A549 treated with CpdA at 1 μM for 4 hours (cell line): ENCODE data around the gene NFKBIL1. TPM values are rescaled to one million over a fixed set of nuclear protein-coding genes. Genes with fewer than 3 reads are reported as not detected.

Experiments
- total RNA-seq: library from RNA; stranded (reverse); fragments of 200-300 nt; extraction: Qiagen RNA extraction; gene quantifications from 5 replicates; pipeline ENCODE4 v1.2.3, GENCODE V29; 2022; ENCODE audit warnings: low read depth

Gene NFKBIL1, protein sequence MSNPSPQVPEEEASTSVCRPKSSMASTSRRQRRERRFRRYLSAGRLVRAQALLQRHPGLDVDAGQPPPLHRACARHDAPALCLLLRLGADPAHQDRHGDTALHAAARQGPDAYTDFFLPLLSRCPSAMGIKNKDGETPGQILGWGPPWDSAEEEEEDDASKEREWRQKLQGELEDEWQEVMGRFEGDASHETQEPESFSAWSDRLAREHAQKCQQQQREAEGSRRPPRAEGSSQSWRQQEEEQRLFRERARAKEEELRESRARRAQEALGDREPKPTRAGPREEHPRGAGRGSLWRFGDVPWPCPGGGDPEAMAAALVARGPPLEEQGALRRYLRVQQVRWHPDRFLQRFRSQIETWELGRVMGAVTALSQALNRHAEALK
- total RNA-seq = 9.5 to 12.2 TPM (median 10.6 TPM) in 5 replicates

DNA sequence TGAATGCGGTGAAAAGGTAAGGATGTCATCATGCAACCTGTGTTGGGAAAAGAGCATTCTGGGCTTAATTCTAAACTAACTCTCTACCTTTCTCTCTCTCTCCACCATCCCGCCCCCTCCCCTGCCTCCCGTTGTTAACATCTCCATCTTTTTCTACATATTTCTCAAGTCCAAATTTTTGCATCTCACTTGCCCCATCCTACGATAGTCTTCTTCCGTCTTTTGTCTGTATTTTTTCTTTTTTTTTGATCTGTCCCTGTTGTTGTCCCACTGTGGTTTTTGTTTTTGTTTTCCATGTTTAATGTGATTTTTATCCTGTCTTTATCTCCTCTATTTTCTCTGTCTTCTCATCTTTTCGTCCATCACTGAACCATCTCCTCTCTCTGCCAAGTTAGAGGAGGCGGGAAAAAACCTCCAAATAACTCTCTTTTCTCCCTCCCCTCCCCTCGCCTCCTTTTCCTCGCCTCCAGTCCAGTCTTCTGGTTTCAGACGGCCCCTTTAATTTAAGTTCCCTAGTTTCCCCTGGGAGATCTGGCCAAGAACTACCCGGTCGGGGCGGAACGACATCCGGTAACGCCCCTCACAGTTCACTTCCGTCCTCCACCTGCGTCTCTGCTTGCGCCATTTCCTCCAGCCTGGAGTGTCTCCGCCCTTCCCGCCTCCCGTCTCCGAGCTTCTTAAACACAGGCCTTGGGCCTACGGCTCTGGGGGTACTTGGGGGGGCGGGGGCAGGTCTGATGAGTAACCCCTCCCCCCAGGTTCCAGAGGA is at the start of gene NFKBIL1:
Gene NFKBIL1, plus strand, starts transcription at position 651 of the 769 bp plus-strand sequence. Its CDS starts 87 bp downstream, at position 738.

DNA sequence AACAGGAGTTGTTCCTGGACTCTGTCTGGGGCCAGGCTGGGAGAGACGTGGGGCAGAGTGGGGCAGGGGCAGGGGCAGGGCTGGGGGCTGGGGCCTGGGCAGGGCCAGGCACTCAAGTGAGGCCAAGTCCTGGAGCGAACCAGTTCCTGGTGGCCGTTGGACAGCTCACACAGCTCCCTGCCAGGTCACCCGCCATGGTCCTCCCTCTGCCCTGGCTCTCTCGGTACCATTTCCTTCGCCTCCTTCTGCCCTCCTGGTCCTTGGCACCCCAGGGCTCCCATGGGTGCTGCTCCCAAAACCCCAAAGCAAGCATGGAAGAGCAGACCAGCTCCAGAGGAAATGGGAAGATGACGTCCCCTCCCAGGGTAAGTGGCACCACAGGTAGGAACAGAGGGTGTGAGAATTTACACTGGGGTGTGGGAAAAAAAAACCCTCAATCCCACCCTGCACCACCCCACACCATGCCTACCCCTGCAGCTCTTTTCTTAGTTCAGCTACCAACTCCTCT is 18.5 kb upstream of the NFKBIL1 start, which contains the start of gene MCCD1:
Gene MCCD1, plus strand, starts transcription at position 142 of the 508 bp plus-strand sequence. Its CDS starts 53 bp downstream, at position 195.

GRCh38 chr6:31541658-31542521 is 5.5 kb upstream of the NFKBIL1 start, which contains the start of gene DDX39B:
TSS of gene DDX39B (minus strand) at chr6:31542003. CDS start at chr6:31540532, 1,471 bp downstream.

DNA sequence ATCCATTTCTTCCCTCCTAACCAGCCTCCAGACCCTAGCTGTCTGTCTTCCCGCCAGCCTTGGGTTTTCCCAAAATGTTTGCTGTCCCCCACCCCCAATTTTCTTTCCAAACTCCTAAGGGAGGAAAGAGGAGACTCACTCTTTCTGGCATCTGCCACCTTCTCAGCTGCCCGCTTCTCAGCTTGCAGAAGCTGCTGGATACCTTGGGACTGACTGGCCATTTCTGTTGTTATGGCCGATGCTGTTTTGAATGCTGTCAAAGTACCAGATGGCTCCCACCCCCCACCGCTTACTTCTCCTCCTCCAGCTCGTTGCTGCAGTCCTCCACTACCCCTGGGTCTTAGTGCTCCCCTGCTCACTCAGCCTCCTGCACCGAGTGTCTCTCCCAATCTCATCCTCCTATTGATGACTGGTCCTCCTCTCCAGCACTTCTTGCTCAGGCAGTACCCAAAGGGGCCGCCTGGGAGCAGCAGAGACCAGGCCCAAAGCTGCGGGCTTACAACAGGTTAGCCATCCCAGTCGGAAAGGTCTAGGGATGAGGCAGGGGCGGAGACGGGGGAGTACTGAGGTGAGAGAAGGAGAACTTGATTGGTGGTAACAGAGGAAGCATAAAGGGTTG is 960 bp upstream of the NFKBIL1 start, which contains the start of gene ATP6V1G2:
Gene ATP6V1G2, minus strand, starts transcription at position 270 of the 619 bp plus-strand sequence. Its CDS starts 49 bp downstream, at position 221.

DNA sequence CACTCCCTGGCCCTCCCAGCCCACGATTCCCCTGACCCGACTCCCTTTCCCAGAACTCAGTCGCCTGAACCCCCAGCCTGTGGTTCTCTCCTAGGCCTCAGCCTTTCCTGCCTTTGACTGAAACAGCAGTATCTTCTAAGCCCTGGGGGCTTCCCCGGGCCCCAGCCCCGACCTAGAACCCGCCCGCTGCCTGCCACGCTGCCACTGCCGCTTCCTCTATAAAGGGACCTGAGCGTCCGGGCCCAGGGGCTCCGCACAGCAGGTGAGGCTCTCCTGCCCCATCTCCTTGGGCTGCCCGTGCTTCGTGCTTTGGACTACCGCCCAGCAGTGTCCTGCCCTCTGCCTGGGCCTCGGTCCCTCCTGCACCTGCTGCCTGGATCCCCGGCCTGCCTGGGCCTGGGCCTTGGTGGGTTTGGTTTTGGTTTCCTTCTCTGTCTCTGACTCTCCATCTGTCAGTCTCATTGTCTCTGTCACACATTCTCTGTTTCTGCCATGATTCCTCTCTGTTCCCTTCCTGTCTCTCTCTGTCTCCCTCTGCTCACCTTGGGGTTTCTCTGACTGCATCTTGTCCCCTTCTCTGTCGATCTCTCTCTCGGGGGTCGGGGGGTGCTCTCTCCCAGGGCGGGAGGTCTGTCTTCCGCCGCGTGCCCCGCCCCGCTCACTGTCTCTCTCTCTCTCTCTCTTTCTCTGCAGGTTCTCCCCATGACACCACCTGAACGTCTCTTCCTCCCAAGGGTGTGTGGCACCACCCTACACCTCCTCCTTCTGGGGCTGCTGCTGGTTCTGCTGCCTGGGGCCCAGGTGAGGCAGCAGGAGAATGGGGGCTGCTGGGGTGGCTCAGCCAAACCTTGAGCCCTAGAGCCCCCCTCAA is 24.9 kb downstream of the NFKBIL1 start, which contains the start of gene LTA:
Gene LTA, plus strand, starts transcription at position 249 of the 871 bp plus-strand sequence. Its CDS starts 454 bp downstream, at position 703.

DNA sequence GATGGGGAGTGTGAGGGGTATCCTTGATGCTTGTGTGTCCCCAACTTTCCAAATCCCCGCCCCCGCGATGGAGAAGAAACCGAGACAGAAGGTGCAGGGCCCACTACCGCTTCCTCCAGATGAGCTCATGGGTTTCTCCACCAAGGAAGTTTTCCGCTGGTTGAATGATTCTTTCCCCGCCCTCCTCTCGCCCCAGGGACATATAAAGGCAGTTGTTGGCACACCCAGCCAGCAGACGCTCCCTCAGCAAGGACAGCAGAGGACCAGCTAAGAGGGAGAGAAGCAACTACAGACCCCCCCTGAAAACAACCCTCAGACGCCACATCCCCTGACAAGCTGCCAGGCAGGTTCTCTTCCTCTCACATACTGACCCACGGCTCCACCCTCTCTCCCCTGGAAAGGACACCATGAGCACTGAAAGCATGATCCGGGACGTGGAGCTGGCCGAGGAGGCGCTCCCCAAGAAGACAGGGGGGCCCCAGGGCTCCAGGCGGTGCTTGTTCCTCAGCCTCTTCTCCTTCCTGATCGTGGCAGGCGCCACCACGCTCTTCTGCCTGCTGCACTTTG is 28.0 kb downstream of the NFKBIL1 start, which contains the start of gene TNF:
Gene TNF, plus strand, starts transcription at position 231 of the 567 bp plus-strand sequence. Its CDS starts 177 bp downstream, at position 408.

DNA sequence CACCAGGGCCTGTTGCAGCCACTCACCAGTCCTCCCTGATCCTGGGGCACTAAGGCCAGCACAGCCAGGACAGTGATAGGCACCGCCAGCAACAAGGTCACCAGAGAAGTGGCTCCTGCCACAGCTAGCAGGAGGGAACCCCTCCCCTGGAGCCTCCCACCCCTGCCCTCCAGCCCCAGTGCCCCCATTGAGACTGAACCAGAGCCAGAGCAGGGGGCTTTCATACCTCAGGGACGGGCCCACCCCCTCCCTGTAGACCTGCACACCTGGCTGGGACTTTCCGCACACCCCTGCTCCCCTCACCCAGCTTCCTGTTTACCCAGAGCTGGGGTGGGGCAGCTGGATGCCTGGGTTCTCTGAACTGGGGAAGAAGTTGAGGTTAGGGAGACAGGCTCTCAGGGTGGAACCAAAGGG is 34.8 kb downstream of the NFKBIL1 start, which contains the start of gene LTB:
Gene LTB, minus strand, starts transcription at position 195 of the 414 bp plus-strand sequence. Its CDS starts 7 bp downstream, at position 188.

DNA sequence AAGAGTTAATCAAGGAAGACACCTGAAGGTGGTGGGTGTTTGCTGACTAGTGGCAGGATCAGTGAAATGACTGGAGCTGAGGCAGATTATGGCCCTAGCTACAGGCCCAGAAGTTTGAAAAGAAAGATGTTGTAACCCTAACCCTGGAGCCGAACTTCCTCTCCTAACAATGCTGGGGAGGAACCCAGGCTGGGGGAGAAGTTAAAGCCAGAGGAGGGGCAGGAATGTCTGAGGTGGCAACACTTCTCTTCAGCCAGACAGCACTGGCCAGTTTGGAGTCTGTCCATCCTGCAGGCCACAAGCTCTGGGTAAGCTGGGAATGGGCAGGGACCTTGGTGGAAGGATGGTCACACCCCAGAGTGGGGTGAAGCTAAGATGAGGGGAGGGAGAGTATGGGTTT is 38.6 kb downstream of the NFKBIL1 start, which contains the start of gene LST1:
Gene LST1, plus strand, starts transcription at position 270 of the 400 bp plus-strand sequence. CDS start 1,023 bp downstream, outside the sequence.

Other genes with a start within 250 kb of the NFKBIL1 start
- gene HLA-B, start 190.4 kb upstream of the NFKBIL1 start, total RNA-seq = 15.2 to 27.1 TPM (median 25.9 TPM) in 5 replicates
- 27.2 to 29.6 TPM (median 28.7 TPM) in 5 replicates for gene MICA, start 144.0 kb upstream of the NFKBIL1 start, total RNA-seq
- 6.6 to 8.6 TPM (median 7.7 TPM) in 5 replicates for gene MICB, start 49.5 kb upstream of the NFKBIL1 start, total RNA-seq
- gene MCCD1, start 18.6 kb upstream of the NFKBIL1 start, total RNA-seq = not detected in 5 replicates
- gene DDX39B, start 5.6 kb upstream of the NFKBIL1 start, total RNA-seq = 313 to 396 TPM (median 382 TPM) in 5 replicates
- 0.57 to 0.77 TPM (median 0.63 TPM) in 5 replicates for gene ATP6V1G2, start 1.0 kb upstream of the NFKBIL1 start, total RNA-seq
- 0.08 to 0.13 TPM (median 0.10 TPM) in 3 of 5 replicates, not detected in the others for gene LTA, start 24.7 kb downstream of the NFKBIL1 start, total RNA-seq
- gene TNF, start 28.0 kb downstream of the NFKBIL1 start, total RNA-seq = 0.06 to 0.13 TPM (median 0.07 TPM) in 3 of 5 replicates, not detected in the others
- gene LTB, start 34.8 kb downstream of the NFKBIL1 start, total RNA-seq = 0.27 to 0.39 TPM (median 0.35 TPM) in 5 replicates
- gene LST1, start 38.7 kb downstream of the NFKBIL1 start, total RNA-seq = 0.26 to 0.49 TPM (median 0.37 TPM) in 3 of 5 replicates, not detected in the others
- gene NCR3, start 45.4 kb downstream of the NFKBIL1 start, total RNA-seq = not detected in 5 replicates
- not detected in 5 replicates for gene AIF1, start 67.6 kb downstream of the NFKBIL1 start, total RNA-seq
- 70.6 to 97.9 TPM (median 90.8 TPM) in 5 replicates for gene PRRC2A, start 73.1 kb downstream of the NFKBIL1 start, total RNA-seq
- 115 to 151 TPM (median 145 TPM) in 5 replicates for gene BAG6, start 105.1 kb downstream of the NFKBIL1 start, total RNA-seq
- 1.8 to 4.8 TPM (median 3.2 TPM) in 5 replicates for gene APOM, start 108.3 kb downstream of the NFKBIL1 start, total RNA-seq
- gene C6orf47, start 113.2 kb downstream of the NFKBIL1 start, total RNA-seq = 10.5 to 13.0 TPM (median 12.2 TPM) in 5 replicates
- gene GPANK1, start 117.4 kb downstream of the NFKBIL1 start, total RNA-seq = 9.3 to 14.1 TPM (median 12.7 TPM) in 5 replicates
- gene CSNK2B, start 118.5 kb downstream of the NFKBIL1 start, total RNA-seq = 168 to 184 TPM (median 180 TPM) in 5 replicates
- gene LY6G5B, start 122.4 kb downstream of the NFKBIL1 start, total RNA-seq = 3.6 to 6.3 TPM (median 5.0 TPM) in 5 replicates
- 0.51 to 2.4 TPM (median 1.4 TPM) in 5 replicates for gene LY6G5C, start 133.5 kb downstream of the NFKBIL1 start, total RNA-seq
- gene ABHD16A, start 155.7 kb downstream of the NFKBIL1 start, total RNA-seq = 15.6 to 21.2 TPM (median 19.2 TPM) in 5 replicates
- gene LY6G6F, start 159.3 kb downstream of the NFKBIL1 start, total RNA-seq = not detected in 5 replicates
- not detected in 5 replicates for gene LY6G6D, start 167.7 kb downstream of the NFKBIL1 start, total RNA-seq
- 0.11 TPM in 1 of 5 replicates, not detected in the others for gene LY6G6C, start 174.1 kb downstream of the NFKBIL1 start, total RNA-seq
- not detected in 5 replicates for gene MPIG6B, start 175.8 kb downstream of the NFKBIL1 start, total RNA-seq
- 25.6 to 30.4 TPM (median 28.7 TPM) in 5 replicates for gene DDAH2, start 181.7 kb downstream of the NFKBIL1 start, total RNA-seq
- gene CLIC1, start 188.9 kb downstream of the NFKBIL1 start, total RNA-seq = 495 to 530 TPM (median 516 TPM) in 5 replicates
- gene MSH5, start 192.4 kb downstream of the NFKBIL1 start, total RNA-seq = 12.1 to 16.5 TPM (median 15.1 TPM) in 5 replicates
- 3.6 to 5.9 TPM (median 4.7 TPM) in 5 replicates for gene SAPCD1, start 215.0 kb downstream of the NFKBIL1 start, total RNA-seq
- 0.61 to 2.0 TPM (median 1.5 TPM) in 5 replicates for gene VWA7, start 229.7 kb downstream of the NFKBIL1 start, total RNA-seq
- gene VARS1, start 248.1 kb downstream of the NFKBIL1 start, total RNA-seq = 50.8 to 60.2 TPM (median 57.2 TPM) in 5 replicates